Activated CD8-positive, alpha-beta memory T cell treated with anti-CD3 and anti-CD28 coated beads for 36 hours (primary cell): ENCODE data around the gene VWF. TPM values are rescaled to one million over a fixed set of nuclear protein-coding genes. Genes with fewer than 3 reads are reported as not detected.

Experiments used
- CTCF ChIA-PET: fragments of 350-600 bp; sonication (Branson Sonifier 250); formaldehyde crosslinking; loops from one replicate; lab custom pipeline; 2021; ENCODE audit warnings: antibody characterized with exemption; lab: Charles Lee
- POLR2A ChIA-PET: fragments of 350-600 bp; sonication (Branson Sonifier 250); formaldehyde crosslinking; loops from one replicate; lab custom pipeline; 2021; ENCODE audit warnings: antibody characterized with exemption; lab: Charles Lee
- total RNA-seq, 2 experiments: library from RNA; stranded (reverse); gene quantifications; one replicate each; pipeline ENCODE4 v1.2.3, GENCODE V29; 2021

VWF gene
- total RNA-seq, 2 experiments from 2014 or later = 0.04 TPM

- CTCF ChIA-PET = no interaction called here
- POLR2A ChIA-PET = no interaction called here
These were observed 207.6 kb downstream of the VWF start for GRCh38 chr12:5916785-5917290.

- POLR2A ChIA-PET = no interaction called here
- CTCF ChIA-PET = no interaction called here
These were observed 209.0 kb downstream of the VWF start for GRCh38 chr12:5915511-5915910.

GRCh38 chr12:5914387-5915149 lies 209.9 kb downstream of the VWF start:
- CTCF ChIA-PET = no interaction called here
- POLR2A ChIA-PET = no interaction called here

- POLR2A ChIA-PET = no interaction called here
- CTCF ChIA-PET = no interaction called here
These were observed 211.1 kb downstream of the VWF start for GRCh38 chr12:5913387-5913786.

GRCh38 chr12:5912437-5913334 lies 211.8 kb downstream of the VWF start:
- ChIA-PET CTCF (no interaction called here), POLR2A (no interaction called here)

- ChIA-PET CTCF (no interaction called here), POLR2A (no interaction called here)
These were observed 212.5 kb downstream of the VWF start for GRCh38 chr12:5912011-5912410.

- ChIA-PET POLR2A (interaction anchor here (0.5 kb wide), 1 partner anchor 512 kb away, joined by 3 read pairs; no protein-coding TSS in a partner anchor), CTCF (no interaction called here)
These were observed 213.5 kb downstream of the VWF start for GRCh38 chr12:5910790-5911548.

GRCh38 chr12:5909560-5909959 lies 214.9 kb downstream of the VWF start:
- POLR2A ChIA-PET = no interaction called here
- CTCF ChIA-PET = no interaction called here

- CTCF ChIA-PET = no interaction called here
- POLR2A ChIA-PET = no interaction called here
These were observed 216.2 kb downstream of the VWF start for GRCh38 chr12:5908251-5908650.

- ChIA-PET POLR2A (no interaction called here), CTCF (no interaction called here)
These were observed 216.7 kb downstream of the VWF start for GRCh38 chr12:5907807-5908206.

- ChIA-PET POLR2A (no interaction called here), CTCF (no interaction called here)
These were observed 218.7 kb downstream of the VWF start for GRCh38 chr12:5905757-5906156.

- POLR2A ChIA-PET = no interaction called here
These were observed 219.5 kb downstream of the VWF start for GRCh38 chr12:5904969-5905368.

GRCh38 chr12:5904441-5904840 lies 220.0 kb downstream of the VWF start:
- POLR2A ChIA-PET = no interaction called here
- CTCF ChIA-PET = no interaction called here

More at GRCh38 chr12:5904969-5905368, 219.5 kb downstream of the VWF start:
- CTCF ChIA-PET = no interaction called here

GRCh38 chr12:5902736-5903135 lies 221.7 kb downstream of the VWF start:
- POLR2A ChIA-PET = no interaction called here
- CTCF ChIA-PET = no interaction called here

GRCh38 chr12:5901416-5901815 lies 223.1 kb downstream of the VWF start:
- POLR2A ChIA-PET = no interaction called here
- CTCF ChIA-PET = no interaction called here

GRCh38 chr12:5900533-5901205 lies 223.8 kb downstream of the VWF start:
- CTCF ChIA-PET = no interaction called here
- POLR2A ChIA-PET = no interaction called here

- CTCF ChIA-PET = no interaction called here
- POLR2A ChIA-PET = no interaction called here
These were observed 224.4 kb downstream of the VWF start for GRCh38 chr12:5900076-5900475.

- POLR2A ChIA-PET = no interaction called here
- CTCF ChIA-PET = no interaction called here
These were observed 224.8 kb downstream of the VWF start for GRCh38 chr12:5899675-5900074.

GRCh38 chr12:5898874-5899273 lies 225.6 kb downstream of the VWF start:
- ChIA-PET POLR2A (no interaction called here), CTCF (no interaction called here)
